HEK293 (cell line): ENCODE results near the gene CDK1.
A peak's percentile ranks its signal among the peaks of the same experiment; 100 is the strongest.

ENCODE experiments used
- GLIS1 ChIP-seq: fragments of 450-650 bp; formaldehyde crosslinking; IDR thresholded peaks from 2 replicates; pipeline ENCODE4 v1.5.1; 2016; ENCODE audit warnings: missing biosample characterization, missing genetic modification characterization
- KLF10 ChIP-seq: fragments of 450-650 bp; IDR thresholded peaks from 2 replicates; pipeline ENCODE4 v1.5.1; 2018; ENCODE audit warnings: missing biosample characterization, mild to moderate bottlenecking, missing genetic modification characterization
- KLF9 ChIP-seq: fragments of 450-650 bp; formaldehyde crosslinking; IDR thresholded peaks from 2 replicates; pipeline ENCODE4 v1.5.1; 2016; ENCODE audit warnings: missing biosample characterization, missing genetic modification characterization, low read depth
- MEIS1 ChIP-seq: sonication (generic); formaldehyde crosslinking; IDR thresholded peaks from 2 replicates; pipeline ENCODE4 v1.8.1; 2022; ENCODE audit warnings: missing genetic modification reagents, mild to moderate bottlenecking, borderline replicate concordance
- OSR2 ChIP-seq: fragments of 450-650 bp; formaldehyde crosslinking; IDR thresholded peaks from 2 replicates; pipeline ENCODE4 v1.5.1; 2016; ENCODE audit warnings: missing biosample characterization, missing genetic modification characterization
- PRDM1 ChIP-seq: fragments of 450-650 bp; formaldehyde crosslinking; IDR thresholded peaks from 2 replicates; pipeline ENCODE4; 2016; ENCODE audit warnings: missing biosample characterization, missing genetic modification characterization
- ZBTB7A ChIP-seq: fragments of 450-650 bp; formaldehyde crosslinking; IDR thresholded peaks from 2 replicates; pipeline ENCODE4 v1.5.1; 2016; ENCODE audit warnings: low read depth, missing biosample characterization, missing genetic modification characterization
- ZEB2 ChIP-seq: fragments of 450-650 bp; formaldehyde crosslinking; IDR thresholded peaks from 2 replicates; pipeline ENCODE4 v1.5.1; 2016; ENCODE audit warnings: missing biosample characterization, missing genetic modification characterization
- ZNF140 ChIP-seq: fragments of 450-650 bp; formaldehyde crosslinking; IDR thresholded peaks from 2 replicates; pipeline ENCODE4 v1.5.1; 2016; ENCODE audit warnings: missing biosample characterization, missing genetic modification characterization
- ZNF146 ChIP-seq: fragments of 450-650 bp; formaldehyde crosslinking; IDR thresholded peaks from 2 replicates; pipeline ENCODE4 v1.5.1; 2016; ENCODE audit warnings: missing biosample characterization, missing genetic modification characterization
- ZNF391 ChIP-seq: fragments of 450-650 bp; formaldehyde crosslinking; IDR thresholded peaks from 2 replicates; pipeline ENCODE4 v1.5.1; 2016; ENCODE audit warnings: low read depth, missing biosample characterization, missing genetic modification characterization, borderline replicate concordance
- ZNF394 ChIP-seq: fragments of 450-650 bp; formaldehyde crosslinking; IDR thresholded peaks from 2 replicates; pipeline ENCODE4 v1.5.1; 2016; ENCODE audit warnings: missing biosample characterization, missing genetic modification characterization, mild to moderate bottlenecking, moderate library complexity, borderline replicate concordance
- ZNF426 ChIP-seq: fragments of 450-650 bp; formaldehyde crosslinking; IDR thresholded peaks from 2 replicates; pipeline ENCODE4 v1.5.1; 2017; ENCODE audit warnings: missing biosample characterization, missing genetic modification characterization, mild to moderate bottlenecking, inconsistent platforms, moderate library complexity
- ZNF596 ChIP-seq: fragments of 450-650 bp; IDR thresholded peaks from 2 replicates; pipeline ENCODE4 v1.5.0; 2018; ENCODE audit warnings: missing biosample characterization, mild to moderate bottlenecking, missing genetic modification characterization, moderate library complexity
- ZNF76 ChIP-seq: fragments of 450-650 bp; formaldehyde crosslinking; IDR thresholded peaks from 2 replicates; pipeline ENCODE4; 2016; ENCODE audit warnings: low read depth, missing biosample characterization, missing genetic modification characterization, borderline replicate concordance
- ZNF843 ChIP-seq: fragments of 450-650 bp; formaldehyde crosslinking; IDR thresholded peaks from 2 replicates; pipeline ENCODE4 v1.5.1; 2016; ENCODE audit warnings: missing biosample characterization, missing genetic modification characterization
- ZXDB ChIP-seq: fragments of 450-650 bp; formaldehyde crosslinking; IDR thresholded peaks from 2 replicates; pipeline ENCODE4 v1.5.1; 2016; ENCODE audit warnings: missing biosample characterization, missing genetic modification characterization
- TF ChIP-seq, protein P1 (sequence below): fragments of 450-650 bp; formaldehyde crosslinking; IDR thresholded peaks from 2 replicates; pipeline ENCODE4 v1.5.1; 2016; ENCODE audit warnings: missing biosample characterization, missing genetic modification characterization
- TF ChIP-seq, protein P2 (sequence below): fragments of 450-650 bp; formaldehyde crosslinking; IDR thresholded peaks from 2 replicates; pipeline ENCODE4 v1.5.1; 2016; ENCODE audit warnings: missing biosample characterization, missing genetic modification characterization
- TF ChIP-seq, protein P3 (sequence below): fragments of 450-650 bp; formaldehyde crosslinking; IDR thresholded peaks from 2 replicates; pipeline ENCODE4 v1.5.1; 2016; ENCODE audit warnings: missing biosample characterization, missing genetic modification characterization
- TF ChIP-seq, protein P4 (sequence below): fragments of 450-650 bp; formaldehyde crosslinking; IDR thresholded peaks from 2 replicates; pipeline ENCODE4 v1.5.1; 2017; ENCODE audit warnings: missing biosample characterization, missing genetic modification characterization
- TF ChIP-seq, protein P5 (sequence below): fragments of 450-650 bp; formaldehyde crosslinking; IDR thresholded peaks from 2 replicates; pipeline ENCODE4 v1.5.1; 2016; ENCODE audit warnings: missing biosample characterization, missing genetic modification characterization
- TF ChIP-seq, protein P6 (sequence below): fragments of 450-650 bp; formaldehyde crosslinking; IDR thresholded peaks from 2 replicates; pipeline ENCODE4 v1.5.1; 2016; ENCODE audit warnings: missing biosample characterization, missing genetic modification characterization
- TF ChIP-seq, protein P7 (sequence below): fragments of 450-650 bp; formaldehyde crosslinking; IDR thresholded peaks from 2 replicates; pipeline ENCODE4 v1.5.1; 2016; ENCODE audit warnings: missing biosample characterization, missing genetic modification characterization

Gene CDK1

DNA sequence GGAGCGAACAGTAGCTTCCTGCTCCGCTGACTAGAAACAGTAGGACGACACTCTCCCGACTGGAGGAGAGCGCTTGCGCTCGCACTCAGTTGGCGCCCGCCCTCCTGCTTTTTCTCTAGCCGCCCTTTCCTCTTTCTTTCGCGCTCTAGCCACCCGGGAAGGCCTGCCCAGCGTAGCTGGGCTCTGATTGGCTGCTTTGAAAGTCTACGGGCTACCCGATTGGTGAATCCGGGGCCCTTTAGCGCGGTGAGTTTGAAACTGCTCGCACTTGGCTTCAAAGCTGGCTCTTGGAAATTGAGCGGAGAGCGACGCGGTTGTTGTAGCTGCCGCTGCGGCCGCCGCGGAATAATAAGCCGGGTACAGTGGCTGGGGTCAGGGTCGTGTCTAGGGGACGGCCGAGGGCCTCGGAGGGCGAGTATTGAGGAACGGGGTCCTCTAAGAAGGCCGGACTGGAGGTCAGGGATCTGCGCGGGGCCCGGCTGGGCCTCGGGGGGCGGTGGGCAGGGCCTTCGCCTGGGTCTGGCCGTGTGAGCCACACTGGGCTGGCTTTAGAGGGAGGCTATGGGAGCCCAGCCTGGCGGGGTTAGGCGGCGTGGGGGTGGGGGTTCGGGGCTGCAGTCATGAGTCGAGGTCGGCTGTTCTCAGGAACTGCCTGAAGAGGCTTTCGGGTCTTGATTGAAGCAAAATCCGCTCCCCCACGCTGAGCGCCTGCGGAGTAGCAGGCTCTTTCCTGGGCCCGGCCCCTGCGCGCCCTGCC lies at the start of gene CDK1 (continued):
- peak; percentile 96 for TF ChIP-seq KLF10 (tag by site-specific recombination)
- TF ChIP-seq GLIS1 = peak; percentile 47
- TF ChIP-seq, protein P1, sequence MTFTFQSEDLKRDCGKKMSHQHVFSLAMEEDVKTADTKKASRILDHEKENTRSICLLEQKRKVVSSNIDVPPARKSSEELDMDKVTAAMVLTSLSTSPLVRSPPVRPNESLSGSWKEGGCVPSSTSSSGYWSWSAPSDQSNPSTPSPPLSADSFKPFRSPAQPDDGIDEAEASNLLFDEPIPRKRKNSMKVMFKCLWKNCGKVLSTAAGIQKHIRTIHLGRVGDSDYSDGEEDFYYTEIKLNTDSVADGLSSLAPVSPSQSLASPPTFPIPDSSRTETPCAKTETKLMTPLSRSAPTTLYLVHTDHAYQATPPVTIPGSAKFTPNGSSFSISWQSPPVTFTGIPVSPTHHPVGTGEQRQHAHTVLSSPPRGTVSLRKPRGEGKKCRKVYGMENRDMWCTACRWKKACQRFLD (tag by site-specific recombination) = no peak
- TF ChIP-seq, protein P2, sequence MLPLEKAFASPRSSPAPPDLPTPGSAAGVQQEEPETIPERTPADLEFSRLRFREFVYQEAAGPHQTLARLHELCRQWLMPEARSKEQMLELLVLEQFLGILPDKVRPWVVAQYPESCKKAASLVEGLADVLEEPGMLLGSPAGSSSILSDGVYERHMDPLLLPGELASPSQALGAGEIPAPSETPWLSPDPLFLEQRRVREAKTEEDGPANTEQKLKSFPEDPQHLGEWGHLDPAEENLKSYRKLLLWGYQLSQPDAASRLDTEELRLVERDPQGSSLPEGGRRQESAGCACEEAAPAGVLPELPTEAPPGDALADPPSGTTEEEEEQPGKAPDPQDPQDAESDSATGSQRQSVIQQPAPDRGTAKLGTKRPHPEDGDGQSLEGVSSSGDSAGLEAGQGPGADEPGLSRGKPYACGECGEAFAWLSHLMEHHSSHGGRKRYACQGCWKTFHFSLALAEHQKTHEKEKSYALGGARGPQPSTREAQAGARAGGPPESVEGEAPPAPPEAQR = no peak
- TF ChIP-seq ZNF596 (tag by site-specific recombination) = peak; percentile 6; the same call in 1 of the 2 replicates
- TF ChIP-seq KLF9 (tag by site-specific recombination) = peak; percentile 53; the same call in 1 of the 2 replicates
- TF ChIP-seq, protein P3, sequence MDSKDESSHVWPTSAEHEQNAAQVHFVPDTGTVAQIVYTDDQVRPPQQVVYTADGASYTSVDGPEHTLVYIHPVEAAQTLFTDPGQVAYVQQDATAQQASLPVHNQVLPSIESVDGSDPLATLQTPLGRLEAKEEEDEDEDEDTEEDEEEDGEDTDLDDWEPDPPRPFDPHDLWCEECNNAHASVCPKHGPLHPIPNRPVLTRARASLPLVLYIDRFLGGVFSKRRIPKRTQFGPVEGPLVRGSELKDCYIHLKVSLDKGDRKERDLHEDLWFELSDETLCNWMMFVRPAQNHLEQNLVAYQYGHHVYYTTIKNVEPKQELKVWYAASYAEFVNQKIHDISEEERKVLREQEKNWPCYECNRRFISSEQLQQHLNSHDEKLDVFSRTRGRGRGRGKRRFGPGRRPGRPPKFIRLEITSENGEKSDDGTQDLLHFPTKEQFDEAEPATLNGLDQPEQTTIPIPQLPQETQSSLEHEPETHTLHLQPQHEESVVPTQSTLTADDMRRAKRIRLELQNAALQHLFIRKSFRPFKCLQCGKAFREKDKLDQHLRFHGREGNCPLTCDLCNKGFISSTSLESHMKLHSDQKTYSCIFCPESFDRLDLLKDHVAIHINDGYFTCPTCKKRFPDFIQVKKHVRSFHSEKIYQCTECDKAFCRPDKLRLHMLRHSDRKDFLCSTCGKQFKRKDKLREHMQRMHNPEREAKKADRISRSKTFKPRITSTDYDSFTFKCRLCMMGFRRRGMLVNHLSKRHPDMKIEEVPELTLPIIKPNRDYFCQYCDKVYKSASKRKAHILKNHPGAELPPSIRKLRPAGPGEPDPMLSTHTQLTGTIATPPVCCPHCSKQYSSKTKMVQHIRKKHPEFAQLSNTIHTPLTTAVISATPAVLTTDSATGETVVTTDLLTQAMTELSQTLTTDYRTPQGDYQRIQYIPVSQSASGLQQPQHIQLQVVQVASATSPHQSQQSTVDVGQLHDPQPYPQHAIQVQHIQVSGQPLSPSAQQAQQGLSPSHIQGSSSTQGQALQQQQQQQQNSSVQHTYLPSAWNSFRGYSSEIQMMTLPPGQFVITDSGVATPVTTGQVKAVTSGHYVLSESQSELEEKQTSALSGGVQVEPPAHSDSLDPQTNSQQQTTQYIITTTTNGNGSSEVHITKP (tag by site-specific recombination) = no peak
- no peak for TF ChIP-seq ZNF426
- TF ChIP-seq, protein P4, sequence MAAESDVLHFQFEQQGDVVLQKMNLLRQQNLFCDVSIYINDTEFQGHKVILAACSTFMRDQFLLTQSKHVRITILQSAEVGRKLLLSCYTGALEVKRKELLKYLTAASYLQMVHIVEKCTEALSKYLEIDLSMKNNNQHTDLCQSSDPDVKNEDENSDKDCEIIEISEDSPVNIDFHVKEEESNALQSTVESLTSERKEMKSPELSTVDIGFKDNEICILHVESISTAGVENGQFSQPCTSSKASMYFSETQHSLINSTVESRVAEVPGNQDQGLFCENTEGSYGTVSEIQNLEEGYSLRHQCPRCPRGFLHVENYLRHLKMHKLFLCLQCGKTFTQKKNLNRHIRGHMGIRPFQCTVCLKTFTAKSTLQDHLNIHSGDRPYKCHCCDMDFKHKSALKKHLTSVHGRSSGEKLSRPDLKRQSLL (tag by site-specific recombination) = peak; percentile 71
- TF ChIP-seq ZNF843 = 0 out of 2 replicates have a peak, but pooled peaks have one; percentile 44
- TF ChIP-seq, protein P5, sequence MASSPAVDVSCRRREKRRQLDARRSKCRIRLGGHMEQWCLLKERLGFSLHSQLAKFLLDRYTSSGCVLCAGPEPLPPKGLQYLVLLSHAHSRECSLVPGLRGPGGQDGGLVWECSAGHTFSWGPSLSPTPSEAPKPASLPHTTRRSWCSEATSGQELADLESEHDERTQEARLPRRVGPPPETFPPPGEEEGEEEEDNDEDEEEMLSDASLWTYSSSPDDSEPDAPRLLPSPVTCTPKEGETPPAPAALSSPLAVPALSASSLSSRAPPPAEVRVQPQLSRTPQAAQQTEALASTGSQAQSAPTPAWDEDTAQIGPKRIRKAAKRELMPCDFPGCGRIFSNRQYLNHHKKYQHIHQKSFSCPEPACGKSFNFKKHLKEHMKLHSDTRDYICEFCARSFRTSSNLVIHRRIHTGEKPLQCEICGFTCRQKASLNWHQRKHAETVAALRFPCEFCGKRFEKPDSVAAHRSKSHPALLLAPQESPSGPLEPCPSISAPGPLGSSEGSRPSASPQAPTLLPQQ (tag by site-specific recombination) = peak; percentile 49; the same call in 1 of the 2 replicates
- peak; percentile 81; the same call in 1 of the 2 replicates for TF ChIP-seq ZXDB
- TF ChIP-seq ZNF140 (tag by site-specific recombination) = no peak
- TF ChIP-seq ZNF391 (tag by site-specific recombination) = 0 out of 2 replicates have a peak, but pooled peaks have one; percentile 21
- peak; percentile 58; the same call in 1 of the 2 replicates for TF ChIP-seq OSR2 (tag by site-specific recombination)
- TF ChIP-seq ZEB2 = peak; percentile 29; the same call in 1 of the 2 replicates
- no peak for TF ChIP-seq MEIS1 (CRISPR knock-in tag)
- TF ChIP-seq PRDM1 (tag by site-specific recombination) = peak; percentile 77
- TF ChIP-seq ZNF76 (tag by site-specific recombination) = peak; percentile 73; the same call in 1 of the 2 replicates
- TF ChIP-seq ZNF394 (tag by site-specific recombination) = 0 out of 2 replicates have a peak, but pooled peaks have one; percentile 2
- TF ChIP-seq, protein P6, sequence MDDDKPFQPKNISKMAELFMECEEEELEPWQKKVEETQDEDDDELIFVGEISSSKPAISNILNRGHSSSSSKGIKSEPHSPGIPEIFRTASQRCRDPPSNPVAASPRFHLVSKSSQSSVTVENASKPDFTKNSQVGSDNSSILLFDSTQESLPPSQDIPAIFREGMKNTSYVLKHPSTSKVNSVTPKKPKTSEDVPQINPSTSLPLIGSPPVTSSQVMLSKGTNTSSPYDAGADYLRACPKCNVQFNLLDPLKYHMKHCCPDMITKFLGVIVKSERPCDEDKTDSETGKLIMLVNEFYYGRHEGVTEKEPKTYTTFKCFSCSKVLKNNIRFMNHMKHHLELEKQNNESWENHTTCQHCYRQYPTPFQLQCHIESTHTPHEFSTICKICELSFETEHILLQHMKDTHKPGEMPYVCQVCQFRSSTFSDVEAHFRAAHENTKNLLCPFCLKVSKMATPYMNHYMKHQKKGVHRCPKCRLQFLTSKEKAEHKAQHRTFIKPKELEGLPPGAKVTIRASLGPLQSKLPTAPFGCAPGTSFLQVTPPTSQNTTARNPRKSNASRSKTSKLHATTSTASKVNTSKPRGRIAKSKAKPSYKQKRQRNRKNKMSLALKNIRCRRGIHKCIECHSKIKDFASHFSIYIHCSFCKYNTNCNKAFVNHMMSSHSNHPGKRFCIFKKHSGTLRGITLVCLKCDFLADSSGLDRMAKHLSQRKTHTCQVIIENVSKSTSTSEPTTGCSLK = no peak
- TF ChIP-seq ZNF146 = no peak
- TF ChIP-seq, protein P7, sequence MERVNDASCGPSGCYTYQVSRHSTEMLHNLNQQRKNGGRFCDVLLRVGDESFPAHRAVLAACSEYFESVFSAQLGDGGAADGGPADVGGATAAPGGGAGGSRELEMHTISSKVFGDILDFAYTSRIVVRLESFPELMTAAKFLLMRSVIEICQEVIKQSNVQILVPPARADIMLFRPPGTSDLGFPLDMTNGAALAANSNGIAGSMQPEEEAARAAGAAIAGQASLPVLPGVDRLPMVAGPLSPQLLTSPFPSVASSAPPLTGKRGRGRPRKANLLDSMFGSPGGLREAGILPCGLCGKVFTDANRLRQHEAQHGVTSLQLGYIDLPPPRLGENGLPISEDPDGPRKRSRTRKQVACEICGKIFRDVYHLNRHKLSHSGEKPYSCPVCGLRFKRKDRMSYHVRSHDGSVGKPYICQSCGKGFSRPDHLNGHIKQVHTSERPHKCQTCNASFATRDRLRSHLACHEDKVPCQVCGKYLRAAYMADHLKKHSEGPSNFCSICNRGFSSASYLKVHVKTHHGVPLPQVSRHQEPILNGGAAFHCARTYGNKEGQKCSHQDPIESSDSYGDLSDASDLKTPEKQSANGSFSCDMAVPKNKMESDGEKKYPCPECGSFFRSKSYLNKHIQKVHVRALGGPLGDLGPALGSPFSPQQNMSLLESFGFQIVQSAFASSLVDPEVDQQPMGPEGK (tag by site-specific recombination) = peak; percentile 48; the same call in 1 of the 2 replicates
- no peak for TF ChIP-seq ZBTB7A
